ENCODE results near the gene MYZAP.

GRCh38 chr15:57720867-57721266 is 129.2 kb downstream of the MYZAP start:
- TF ChIP-seq JUNB (IDR thresholded peaks at IDR 0.05), result no peak
- TF ChIP-seq SUPT20H (IDR thresholded peaks at IDR 0.05; ENCODE audit: borderline replicate concordance, control insufficient read depth, low read depth, low read length), result no peak
- no peak for TF ChIP-seq EGR1 (IDR thresholded peaks at IDR 0.05; ENCODE audit: borderline replicate concordance in 1 of 2, low read depth in 2 of 2, low read length in 2 of 2)
- no peak for TF ChIP-seq CTCF (IDR thresholded peaks at IDR 0.05 in 2 of 3, conservative IDR thresholded peaks at IDR 0.05 in 1 of 3; ENCODE audit: control insufficient read depth in 2 of 3, extremely low read depth in 1 of 3, insufficient read depth in 1 of 3, low read depth in 3 of 3, low read length in 3 of 3)
- TF ChIP-seq ATF3 (IDR thresholded peaks at IDR 0.05; ENCODE audit: borderline replicate concordance, extremely low read depth, low read depth, low read length), result no peak
- no peak for TF ChIP-seq PBX3 (IDR thresholded peaks at IDR 0.05; ENCODE audit: insufficient replicate concordance, low read depth, low read length)
- no peak for TF ChIP-seq EZH2 (IDR thresholded peaks at IDR 0.05; ENCODE audit: borderline replicate concordance, control insufficient read depth, low read depth, low read length)

Measured in GM12878 (cell line).